NB4 (cell line): ENCODE measurements around the gene AGAP1.

Experiments used
- CTCF ChIP-seq: IDR thresholded peaks from one replicate; pipeline ENCODE4 v1.5.1; 2012; ENCODE audit warnings: low read depth, low read length
- MAX ChIP-seq: IDR thresholded peaks from 2 replicates; pipeline ENCODE4 v1.6.1; 2011; ENCODE audit warnings: low read depth, low read length
- MYC ChIP-seq: IDR thresholded peaks from 2 replicates; pipeline ENCODE4 v1.6.1; 2011; ENCODE audit warnings: low read depth, low read length
- POLR2A ChIP-seq: IDR thresholded peaks from 2 replicates; pipeline ENCODE4 v1.6.1; 2011; ENCODE audit warnings: mild to moderate bottlenecking; ENCODE audit not compliant: insufficient read length; ENCODE audit errors: extremely low read depth

GRCh38 chr2:235660484-235661082 is 166.7 kb downstream of the AGAP1 start:
- TF ChIP-seq CTCF, result no peak
- no peak for TF ChIP-seq POLR2A
- no peak for TF ChIP-seq MAX
- TF ChIP-seq MYC, result no peak
